Uterus (tissue), 2 donors: ENCODE data around the gene ZFP1.

Source experiments
- POLR2A ChIP-seq, 2 donors: fragments of 450-650 bp; IDR thresholded peaks; one replicate each; pipeline ENCODE4 v1.6.1; 2016; ENCODE audit warnings: antibody characterized with exemption in 2 of 2, mild to moderate bottlenecking in 1 of 2, moderate library complexity in 1 of 2
- TF ChIP-seq, protein P1 (sequence below), 4 experiments: fragments of 200-600 bp in 2 of 4; fragments of 450-650 bp in 2 of 4; sonication (generic) in 2 of 4; IDR thresholded peaks; one replicate each; pipeline ENCODE4 v1.5.1; 2016 to 2019; ENCODE audit warnings: antibody characterized with exemption in 4 of 4, mild to moderate bottlenecking in 2 of 4, moderate library complexity in 1 of 4

DNA sequence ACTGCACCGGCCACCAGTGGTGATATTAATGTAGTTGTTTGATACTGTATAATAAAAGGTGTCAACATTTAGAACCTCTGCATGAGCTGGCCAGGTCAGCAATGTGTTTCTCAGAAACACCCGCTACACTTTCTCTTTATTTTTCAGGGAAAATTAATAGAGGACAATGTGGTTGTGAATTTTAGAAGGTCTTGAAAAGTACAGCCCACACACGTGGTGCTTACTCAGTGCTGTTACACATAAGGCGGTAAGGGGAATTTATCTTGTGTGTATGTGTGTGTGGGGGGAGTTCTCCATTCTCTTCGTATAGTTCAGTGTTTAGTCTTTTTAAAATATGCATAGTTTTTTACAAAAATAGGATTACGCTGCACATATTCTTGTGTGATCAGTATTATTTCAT is 4.4 kb upstream of the ZFP1 start:
- TF ChIP-seq, protein P1, sequence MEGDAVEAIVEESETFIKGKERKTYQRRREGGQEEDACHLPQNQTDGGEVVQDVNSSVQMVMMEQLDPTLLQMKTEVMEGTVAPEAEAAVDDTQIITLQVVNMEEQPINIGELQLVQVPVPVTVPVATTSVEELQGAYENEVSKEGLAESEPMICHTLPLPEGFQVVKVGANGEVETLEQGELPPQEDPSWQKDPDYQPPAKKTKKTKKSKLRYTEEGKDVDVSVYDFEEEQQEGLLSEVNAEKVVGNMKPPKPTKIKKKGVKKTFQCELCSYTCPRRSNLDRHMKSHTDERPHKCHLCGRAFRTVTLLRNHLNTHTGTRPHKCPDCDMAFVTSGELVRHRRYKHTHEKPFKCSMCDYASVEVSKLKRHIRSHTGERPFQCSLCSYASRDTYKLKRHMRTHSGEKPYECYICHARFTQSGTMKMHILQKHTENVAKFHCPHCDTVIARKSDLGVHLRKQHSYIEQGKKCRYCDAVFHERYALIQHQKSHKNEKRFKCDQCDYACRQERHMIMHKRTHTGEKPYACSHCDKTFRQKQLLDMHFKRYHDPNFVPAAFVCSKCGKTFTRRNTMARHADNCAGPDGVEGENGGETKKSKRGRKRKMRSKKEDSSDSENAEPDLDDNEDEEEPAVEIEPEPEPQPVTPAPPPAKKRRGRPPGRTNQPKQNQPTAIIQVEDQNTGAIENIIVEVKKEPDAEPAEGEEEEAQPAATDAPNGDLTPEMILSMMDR (IDR thresholded peaks at IDR 0.05), result no peak
- TF ChIP-seq POLR2A (IDR thresholded peaks at IDR 0.05), result no peak
